HepG2 (cell line): ENCODE results near the gene PCDHGA2.

Experiments used
- FOXK2 ChIP-seq: fragments of 450-650 bp; IDR thresholded peaks from 2 replicates; pipeline ENCODE4 v1.6.1; 2016
- HNRNPH1 ChIP-seq: fragments of 200-400 bp; formaldehyde crosslinking; optimal IDR thresholded peaks from 2 replicates; pipeline ENCODE3; 2017; ENCODE audit warnings: mild to moderate bottlenecking, low read depth, low read length
- HOMEZ ChIP-seq: IDR thresholded peaks from 2 replicates; pipeline ENCODE4 v1.6.1; 2016; ENCODE audit warnings: low read depth
- JUNB ChIP-seq: sonication (generic); formaldehyde crosslinking; IDR thresholded peaks from 2 replicates; pipeline ENCODE4 v1.8.0; 2022; ENCODE audit warnings: missing genetic modification reagents, mild to moderate bottlenecking, borderline replicate concordance
- NFE2 ChIP-seq: sonication (generic); formaldehyde crosslinking; IDR thresholded peaks from 2 replicates; pipeline ENCODE4 v1.4.0; 2020; ENCODE audit warnings: missing genetic modification reagents
- POLR2A ChIP-seq, 2 experiments: IDR thresholded peaks; 2 replicates each; pipeline ENCODE4 v1.6.1; 2011; ENCODE audit warnings: low read depth in 2 of 2, low read length in 2 of 2, mild to moderate bottlenecking in 1 of 2, moderate library complexity in 1 of 2; ENCODE audit not compliant: insufficient read depth in 1 of 2
- POLR2AphosphoS5 ChIP-seq: IDR thresholded peaks from 2 replicates; pipeline ENCODE4 v1.6.1; 2012; ENCODE audit warnings: low read depth, low read length
- RAD21 ChIP-seq: fragments of 450-650 bp; formaldehyde crosslinking; IDR thresholded peaks from 2 replicates; pipeline ENCODE4 v1.5.0; 2020; ENCODE audit warnings: mild to moderate bottlenecking
- SP2 ChIP-seq: sonication (generic); formaldehyde crosslinking; IDR thresholded peaks from 2 replicates; pipeline ENCODE4 v1.5.1; 2020; ENCODE audit warnings: mild to moderate bottlenecking, missing genetic modification reagents
- XRCC5 ChIP-seq: fragments of 200-400 bp; formaldehyde crosslinking; optimal IDR thresholded peaks from 2 replicates; pipeline ENCODE3; 2017; ENCODE audit warnings: mild to moderate bottlenecking, low read length
- YY1 ChIP-seq: IDR thresholded peaks from 2 replicates; pipeline ENCODE4 v1.6.1; 2011; ENCODE audit warnings: low read length, low read depth, moderate library complexity, mild to moderate bottlenecking; ENCODE audit not compliant: insufficient read depth, insufficient replicate concordance
- ZNF468 ChIP-seq: sonication (generic); formaldehyde crosslinking; IDR thresholded peaks from 2 replicates; pipeline ENCODE4 v1.8.0; 2022; ENCODE audit warnings: mild to moderate bottlenecking, moderate library complexity, missing genetic modification reagents
- ZNF780A ChIP-seq: sonication (generic); formaldehyde crosslinking; IDR thresholded peaks from 2 replicates; pipeline ENCODE4 v1.8.0; 2022; ENCODE audit warnings: mild to moderate bottlenecking, missing genetic modification reagents, moderate library complexity
- ZSCAN12 ChIP-seq: sonication (generic); formaldehyde crosslinking; IDR thresholded peaks from 2 replicates; pipeline ENCODE4 v1.9.0; 2021; ENCODE audit warnings: mild to moderate bottlenecking, missing genetic modification reagents

- TF ChIP-seq ZSCAN12 (CRISPR knock-in tag) (no peak), HOMEZ (CRISPR knock-in tag) (no peak), POLR2A (IDR thresholded peaks at IDR 0.05; ENCODE audit: insufficient read depth in 1 of 2, low read depth in 2 of 2, low read length in 2 of 2) (no peak), ZNF780A (CRISPR knock-in tag) (no peak), ZNF468 (CRISPR knock-in tag) (no peak), JUNB (no peak), RAD21 (no peak), POLR2AphosphoS5 (no peak), HNRNPH1 (no peak), SP2 (CRISPR knock-in tag) (no peak), XRCC5 (no peak), NFE2 (CRISPR knock-in tag) (no peak), YY1 (no peak), FOXK2 (no peak)
Measured at GRCh38 chr5:141369994-141370848, 31.7 kb downstream of the PCDHGA2 start, which contains the start of gene PCDHGB3.
